SK-N-SH treated with all-trans-retinoic acid at 6 μM for 48 hours (cell line): ENCODE results near the gene APBB1.

ENCODE experiments used
- ARNTL ChIP-seq: fragments of 450-650 bp; formaldehyde crosslinking; IDR thresholded peaks from 2 replicates; pipeline ENCODE4 v1.5.0; 2020; ENCODE audit warnings: low read depth, mild to moderate bottlenecking, moderate library complexity, borderline replicate concordance
- PPARA ChIP-seq: fragments of 250-450 bp; sonication (Bioruptor Pico); IDR thresholded peaks from 2 replicates; pipeline ENCODE4 v1.5.0; 2020; ENCODE audit warnings: mild to moderate bottlenecking, borderline replicate concordance
- TF ChIP-seq, protein P1 (sequence below): fragments of 250-450 bp; sonication (Bioruptor Pico); IDR thresholded peaks from 2 replicates; pipeline ENCODE4 v1.8.0; 2020; ENCODE audit warnings: mild to moderate bottlenecking, moderate library complexity, borderline replicate concordance

DNA sequence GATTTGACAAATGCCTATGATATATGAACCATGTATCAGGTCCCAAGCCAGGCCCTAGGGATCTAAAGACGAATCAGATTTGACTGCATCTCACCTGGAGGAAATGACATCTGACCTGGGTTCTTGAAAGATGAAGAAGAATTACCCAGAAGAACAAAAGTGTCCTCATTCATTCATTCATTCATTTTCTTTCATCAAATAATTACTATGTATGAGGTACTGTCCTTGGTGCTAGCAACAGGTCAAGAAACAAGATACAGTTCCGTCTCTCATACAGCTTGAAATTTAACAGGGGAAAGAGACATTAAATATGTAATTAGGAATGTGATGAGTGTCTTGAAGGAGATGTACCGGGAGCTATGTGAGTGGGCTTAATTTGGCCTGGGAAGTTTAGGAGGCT lies 1.8 kb upstream of the APBB1 start:
- TF ChIP-seq PPARA (no peak), ARNTL (CRISPR knock-in tag) (no peak)
- TF ChIP-seq, protein P1, sequence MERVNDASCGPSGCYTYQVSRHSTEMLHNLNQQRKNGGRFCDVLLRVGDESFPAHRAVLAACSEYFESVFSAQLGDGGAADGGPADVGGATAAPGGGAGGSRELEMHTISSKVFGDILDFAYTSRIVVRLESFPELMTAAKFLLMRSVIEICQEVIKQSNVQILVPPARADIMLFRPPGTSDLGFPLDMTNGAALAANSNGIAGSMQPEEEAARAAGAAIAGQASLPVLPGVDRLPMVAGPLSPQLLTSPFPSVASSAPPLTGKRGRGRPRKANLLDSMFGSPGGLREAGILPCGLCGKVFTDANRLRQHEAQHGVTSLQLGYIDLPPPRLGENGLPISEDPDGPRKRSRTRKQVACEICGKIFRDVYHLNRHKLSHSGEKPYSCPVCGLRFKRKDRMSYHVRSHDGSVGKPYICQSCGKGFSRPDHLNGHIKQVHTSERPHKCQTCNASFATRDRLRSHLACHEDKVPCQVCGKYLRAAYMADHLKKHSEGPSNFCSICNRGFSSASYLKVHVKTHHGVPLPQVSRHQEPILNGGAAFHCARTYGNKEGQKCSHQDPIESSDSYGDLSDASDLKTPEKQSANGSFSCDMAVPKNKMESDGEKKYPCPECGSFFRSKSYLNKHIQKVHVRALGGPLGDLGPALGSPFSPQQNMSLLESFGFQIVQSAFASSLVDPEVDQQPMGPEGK (CRISPR knock-in tag) = no peak
